ENCODE data around the gene PDHB. TPM values are rescaled to one million over a fixed set of nuclear protein-coding genes. Genes with fewer than 3 reads are reported as not detected.

PDHB gene
- 100 to 1,000 TPM; 131 to 195 (median 169) TPM for total RNA-seq

GRCh38 chr3:58433400-58434167 is at the start of gene PDHB:
Gene PDHB, minus strand, starts transcription at chr3:58433832. Its CDS starts 23 bp downstream, at chr3:58433809.
- Histone ChIP-seq H3K4me3 (peak within 1 kb of the TSS; percentile 64 to 83 (median 76)), H3K4me1 (peaks cover 20 to 23% of the 10 kb centered on the region in 2 donors), H3K27me3 (no peaks in the 10 kb centered on the region), H3K9me3 (no peaks in the 10 kb centered on the region), H3K36me3 (peaks cover 0 to 36% of the 10 kb centered on the region in 2 donors), H3K27ac (peak within 1 kb of the TSS; percentile 87 to 95 (median 90))
- ATAC-seq (peak; percentile 98), DNase-seq (peak; percentile 85 to 89)
- in situ Hi-C loops (cut with MboI; ENCODE audit: low sequenced_read_pairs in 4 of 4) (no loop called here), intact Hi-C loops (cut with DNase I; ENCODE audit: low total_unique reads) (loop anchor here (1.0 to 5.0 kb wide), 4 partner anchors 30 to 196 kb away; partner anchors contain the start of genes ABHD6, HTD2, KCTD6 and RPP14)
- TF ChIP-seq POLR2A (IDR thresholded peaks at IDR 0.05) (peak; percentile 73 to 79), CTCF (IDR thresholded peaks at IDR 0.05 in 4 of 5, conservative IDR thresholded peaks at IDR 0.05 in 1 of 5) (peak in 1 of 5 experiments; percentile 12)

- Histone ChIP-seq H3K4me3 (no peak overlapping the region), H3K27me3 (no peaks in the 10 kb centered on the region), H3K9me3 (no peaks in the 10 kb centered on the region), H3K36me3 (no peaks in the 10 kb centered on the region), H3K27ac (no peak overlapping the region), H3K4me1 (peaks cover 9 to 24% of the 10 kb centered on the region in 2 donors)
- ATAC-seq: no peak
- TF ChIP-seq CTCF (IDR thresholded peaks at IDR 0.05 in 4 of 5, conservative IDR thresholded peaks at IDR 0.05 in 1 of 5) (no peak), POLR2A (IDR thresholded peaks at IDR 0.05) (no peak)
- in situ Hi-C loops (cut with MboI; ENCODE audit: low sequenced_read_pairs in 4 of 4): no loop called here
- intact Hi-C loops (cut with DNase I; ENCODE audit: low total_unique reads): no loop called here
- no peak for DNase-seq
These were observed 49.4 kb upstream of the PDHB start for GRCh38 chr3:58482917-58483636.

GRCh38 chr3:58480309-58480708 is 46.7 kb upstream of the PDHB start:
- Histone ChIP-seq H3K27me3 (no peaks in the 10 kb centered on the region), H3K27ac (no peak overlapping the region), H3K4me3 (no peak overlapping the region), H3K9me3 (no peaks in the 10 kb centered on the region), H3K4me1 (peaks cover 9 to 24% of the 10 kb centered on the region in 2 donors), H3K36me3 (no peaks in the 10 kb centered on the region)
- intact Hi-C loops (cut with DNase I; ENCODE audit: low total_unique reads): no loop called here
- ATAC-seq (no peak), DNase-seq (no peak)
- in situ Hi-C loops (cut with MboI; ENCODE audit: low sequenced_read_pairs in 4 of 4): no loop called here
- TF ChIP-seq POLR2A (IDR thresholded peaks at IDR 0.05): no peak
- TF ChIP-seq CTCF (IDR thresholded peaks at IDR 0.05 in 4 of 5, conservative IDR thresholded peaks at IDR 0.05 in 1 of 5): no peak

GRCh38 chr3:58478781-58479180 is 45.1 kb upstream of the PDHB start:
- in situ Hi-C loops (cut with MboI; ENCODE audit: low sequenced_read_pairs in 4 of 4): no loop called here
- peaks cover 0 to 8% of the 10 kb centered on the region in 2 donors for H3K4me1 ChIP-seq

More at GRCh38 chr3:58478781-58479180, 45.1 kb upstream of the PDHB start:
- ATAC-seq (no peak), DNase-seq (no peak)
- H3K27ac ChIP-seq: no peak overlapping the region
- H3K36me3 ChIP-seq: no peaks in the 10 kb centered on the region
- no peaks in the 10 kb centered on the region for H3K9me3 ChIP-seq
- no peak for TF ChIP-seq POLR2A (IDR thresholded peaks at IDR 0.05)
- TF ChIP-seq CTCF (IDR thresholded peaks at IDR 0.05 in 4 of 5, conservative IDR thresholded peaks at IDR 0.05 in 1 of 5): no peak
- H3K4me3 ChIP-seq: no peak overlapping the region
- intact Hi-C loops (cut with DNase I; ENCODE audit: low total_unique reads): no loop called here
- no peaks in the 10 kb centered on the region for H3K27me3 ChIP-seq
